PFSK-1 (cell line): ENCODE data around the gene ZNF573.

Experiments used
- FOXP2 ChIP-seq: optimal IDR thresholded peaks from 2 replicates; pipeline ENCODE3; 2011; ENCODE audit warnings: borderline replicate concordance, control low read depth, inconsistent platforms; ENCODE audit not compliant: insufficient read depth; ENCODE audit errors: extremely low read length, extremely low read depth
- POLR2AphosphoS5 ChIP-seq: IDR thresholded peaks from 2 replicates; pipeline ENCODE4 v1.6.1; 2012; ENCODE audit warnings: low read depth, mild to moderate bottlenecking, control low read depth, low read length, moderate library complexity
- SIN3A ChIP-seq: IDR thresholded peaks from 2 replicates; pipeline ENCODE4 v1.6.1; 2012; ENCODE audit warnings: mild to moderate bottlenecking, low read length, moderate library complexity, borderline replicate concordance; ENCODE audit not compliant: insufficient read depth

GRCh38 chr19:37809366-37809765, 30.0 kb upstream of the ZNF573 start:
- no peak for TF ChIP-seq FOXP2
- TF ChIP-seq POLR2AphosphoS5 = no peak
- TF ChIP-seq SIN3A = no peak
